GM23248 (cell line): ENCODE data around the gene MOB4. TPM values are rescaled to one million over a fixed set of nuclear protein-coding genes. Genes with fewer than 3 reads are reported as not detected.
"Not testable (repeated sequence)": the region's sequence is repeated elsewhere in the genome, so short reads cannot be mapped to it uniquely, and the experiment has no call there.

ENCODE experiments used
- DNase-seq: peaks from one replicate; pipeline ENCODE4 v3.0.0-alpha.2; 2015
- H2AFZ ChIP-seq: fragments of 200-600 bp; sonication (generic); 2 replicates; pipeline ENCODE4 v1.6.1; 2016; ENCODE audit warnings: antibody characterized with exemption
- H3F3A ChIP-seq: fragments of 200-600 bp; sonication (generic); 2 replicates; pipeline ENCODE4 v1.6.1; 2016; ENCODE audit warnings: mild to moderate bottlenecking, antibody characterized with exemption, mixed run types; ENCODE audit not compliant: insufficient read depth
- H3K27ac ChIP-seq: fragments of 200-600 bp; sonication (generic); 2 replicates; pipeline ENCODE4 v1.5.1; 2016; ENCODE audit warnings: mild to moderate bottlenecking
- H3K27me3 ChIP-seq: fragments of 200-600 bp; sonication (generic); replicated peaks from 2 replicates; pipeline ENCODE4 v1.6.1; 2016; ENCODE audit warnings: mild to moderate bottlenecking; ENCODE audit not compliant: insufficient read depth
- H3K36me3 ChIP-seq: fragments of 200-600 bp; sonication (generic); 2 replicates; pipeline ENCODE4 v1.6.1; 2016; ENCODE audit warnings: low read depth, mild to moderate bottlenecking
- H3K4me1 ChIP-seq: fragments of 200-600 bp; sonication (generic); 2 replicates; pipeline ENCODE4 v1.6.1; 2016; ENCODE audit warnings: mild to moderate bottlenecking; ENCODE audit not compliant: insufficient read depth
- H3K4me2 ChIP-seq: fragments of 200-600 bp; sonication (generic); one replicate; pipeline ENCODE4 v1.6.1; 2016; ENCODE audit warnings: mild to moderate bottlenecking; ENCODE audit not compliant: unreplicated experiment
- H3K4me3 ChIP-seq: fragments of 200-600 bp; sonication (generic); 2 replicates; pipeline ENCODE4 v1.5.1; 2016; ENCODE audit warnings: mild to moderate bottlenecking
- H3K79me2 ChIP-seq: fragments of 200-600 bp; sonication (generic); 2 replicates; pipeline ENCODE4 v1.6.1; 2016; ENCODE audit warnings: mild to moderate bottlenecking; ENCODE audit not compliant: insufficient read depth
- H3K9ac ChIP-seq: fragments of 200-600 bp; sonication (generic); 2 replicates; pipeline ENCODE4 v1.6.1; 2016; ENCODE audit warnings: mild to moderate bottlenecking
- H3K9me2 ChIP-seq: fragments of 200-600 bp; sonication (generic); 2 replicates; pipeline ENCODE4 v1.6.1; 2016; ENCODE audit warnings: mixed run types, mild to moderate bottlenecking, moderate library complexity; ENCODE audit not compliant: insufficient read depth
- H3K9me3 ChIP-seq: fragments of 200-600 bp; sonication (generic); one replicate; pipeline ENCODE4 v1.6.1; 2017; ENCODE audit warnings: low read depth
- H4K20me1 ChIP-seq: fragments of 200-600 bp; sonication (generic); 2 replicates; pipeline ENCODE4 v1.6.0; 2016; ENCODE audit not compliant: insufficient read depth
- EZH2 ChIP-seq: fragments of 200-600 bp; sonication (generic); IDR thresholded peaks from 2 replicates; pipeline ENCODE4 v1.6.1; 2018; ENCODE audit warnings: antibody characterized with exemption, mild to moderate bottlenecking; ENCODE audit not compliant: insufficient read depth, poor library complexity, severe bottlenecking
- EZH2phosphoT487 ChIP-seq: fragments of 200-600 bp; sonication (generic); IDR thresholded peaks from 2 replicates; pipeline ENCODE4 v1.6.1; 2018; ENCODE audit warnings: antibody characterized with exemption, moderate library complexity, mild to moderate bottlenecking, low read depth; ENCODE audit not compliant: insufficient read depth
- WGBS, 2 experiments: methylation state at CpG; one replicate each; pipeline ENCODE4 v1.1.6; 2015 to 2017; ENCODE audit warnings: low lambda C conversion rate in 2 of 2, low coverage in 1 of 2; ENCODE audit errors: missing lambda C conversion rate in 2 of 2; 5-methylcytosine and 5-hydroxymethylcytosine counted together
- in situ Hi-C: fragments of 300-500 bp; cut with MboI; formaldehyde crosslinking; loops from 2 replicates; pipeline ENCODE4 v1.15.0; 2020
- polyA plus RNA-seq: library from polyadenylated mRNA; unstranded; fragments of >200 nt; fragmentation: Nextera tagmentation; extraction: Ambion mirVana; gene quantifications from 2 replicates; pipeline ENCODE4 v1.2.1, GENCODE V29; 2016
- total RNA-seq: library from RNA; depleted of rRNA; stranded (reverse); fragments of >200 nt; shearing (Covaris generic); gene quantifications from 2 replicates; pipeline ENCODE4 v1.2.3, GENCODE V29; 2014

Gene MOB4
- total and polyA plus RNA-seq, 2 experiments from 2014 or later: 45.8 to 67.1 TPM

DNA sequence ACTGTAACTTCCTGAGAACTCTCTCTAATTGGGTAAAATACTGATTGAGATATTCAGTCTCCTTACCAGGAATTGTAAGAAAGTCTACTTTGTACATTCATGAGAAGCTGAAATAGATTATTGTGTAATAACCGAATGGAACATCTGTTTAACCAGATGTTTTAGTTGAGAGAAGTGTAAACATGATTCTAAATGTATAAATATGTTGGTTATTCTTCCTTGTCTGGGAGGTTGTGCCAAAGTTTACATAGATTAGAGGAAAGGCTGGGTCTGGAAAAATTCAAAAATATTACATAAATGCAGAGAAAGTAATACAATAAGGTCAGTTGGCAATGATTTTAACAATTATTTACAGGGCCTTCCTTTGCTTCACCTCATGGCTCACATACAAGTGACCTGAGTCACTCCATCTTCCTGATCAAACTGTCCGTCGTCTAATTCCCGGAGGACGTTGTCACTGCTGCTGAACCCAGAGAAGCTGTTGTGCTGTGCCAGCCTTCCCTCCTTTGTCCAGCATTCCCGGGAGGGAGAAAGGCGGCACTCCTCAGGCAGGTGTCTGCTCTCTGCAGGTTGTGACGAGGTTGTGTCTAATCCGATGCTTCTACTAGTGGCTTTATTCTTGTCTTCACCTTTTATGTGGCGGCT is 55.9 kb downstream of the MOB4 start:
- WGBS, 2 experiments: 28 to 33% methylated on average over 10 of the region's 10 CpGs
- H3K4me1 ChIP-seq: peaks cover 29% of the 10 kb centered on the region
- H3F3A ChIP-seq: peaks cover 28% of the 10 kb centered on the region
- 0 out of 2 replicates have a peak, but pooled peaks cover 7% of the 10 kb centered on the region for H3K79me2 ChIP-seq
- no peak overlapping the region for H2AFZ ChIP-seq
- DNase-seq: peak; percentile 62
- TF ChIP-seq EZH2phosphoT487 (no peak), EZH2 (no peak)
- no peaks in the 10 kb centered on the region for H3K9me3 ChIP-seq
- peak overlapping the region; percentile 26 for H3K4me2 ChIP-seq
- peak overlapping the region; percentile 26 for H3K27ac ChIP-seq
- in situ Hi-C loops: no loop called here
- H3K36me3 ChIP-seq: no peaks in the 10 kb centered on the region
- no peaks in the 10 kb centered on the region for H3K9me2 ChIP-seq
- no peaks in the 10 kb centered on the region for H3K27me3 ChIP-seq
- H3K4me3 ChIP-seq: no peak overlapping the region
- H4K20me1 ChIP-seq: no peaks in the 10 kb centered on the region
- H3K9ac ChIP-seq: no peak overlapping the region; the same call in 1 of the 2 replicates

- TF ChIP-seq EZH2phosphoT487 (no peak), EZH2 (no peak)
- no peak overlapping the region for H2AFZ ChIP-seq
- H3K9ac ChIP-seq: no peak overlapping the region
- no peaks in the 10 kb centered on the region for H3K79me2 ChIP-seq
- in situ Hi-C loops: no loop called here
- no peak for DNase-seq
- H3F3A ChIP-seq: peaks cover 28% of the 10 kb centered on the region
- no peaks in the 10 kb centered on the region for H3K9me3 ChIP-seq
- H3K27ac ChIP-seq: no peak overlapping the region
- no peaks in the 10 kb centered on the region for H3K27me3 ChIP-seq
- no peak overlapping the region for H3K4me2 ChIP-seq
- WGBS, 2 experiments: 100% methylated on average over 2 of the region's 2 CpGs
- peaks cover 33% of the 10 kb centered on the region for H3K4me1 ChIP-seq
- no peaks in the 10 kb centered on the region for H3K9me2 ChIP-seq
- no peaks in the 10 kb centered on the region for H4K20me1 ChIP-seq
- H3K4me3 ChIP-seq: no peak overlapping the region
- no peaks in the 10 kb centered on the region for H3K36me3 ChIP-seq
Measured at GRCh38 chr2:197573608-197574007, 57.7 kb downstream of the MOB4 start.

GRCh38 chr2:197575987-197576386 is 60.1 kb downstream of the MOB4 start:
- no peak overlapping the region for H2AFZ ChIP-seq
- H3F3A ChIP-seq: peaks cover 21% of the 10 kb centered on the region
- H3K36me3 ChIP-seq: no peaks in the 10 kb centered on the region
- peak overlapping the region; percentile 79 for H3K27ac ChIP-seq
- WGBS, 2 experiments: 75 to 82% methylated on average over 2 of the region's 2 CpGs
- H3K79me2 ChIP-seq: no peaks in the 10 kb centered on the region
- H3K9me3 ChIP-seq: no peaks in the 10 kb centered on the region
- H3K4me1 ChIP-seq: peaks cover 29% of the 10 kb centered on the region
- H3K4me2 ChIP-seq: peak overlapping the region; percentile 54
- H3K27me3 ChIP-seq: no peaks in the 10 kb centered on the region
- no peak overlapping the region for H3K4me3 ChIP-seq
- no peaks in the 10 kb centered on the region for H4K20me1 ChIP-seq
- TF ChIP-seq EZH2 (no peak), EZH2phosphoT487 (no peak)
- no peaks in the 10 kb centered on the region for H3K9me2 ChIP-seq
- peak overlapping the region; percentile 27; the same call in 1 of the 2 replicates for H3K9ac ChIP-seq
- in situ Hi-C loops: no loop called here
- peak; percentile 77 for DNase-seq

- 8 to 11% methylated on average over 3 of the region's 3 CpGs for WGBS, 2 experiments
- peak overlapping the region; percentile 79 for H3K27ac ChIP-seq
- H3K9me2 ChIP-seq: no peaks in the 10 kb centered on the region
- no peak for TF ChIP-seq EZH2
- no peak for TF ChIP-seq EZH2phosphoT487
- H3F3A ChIP-seq: peaks cover 15% of the 10 kb centered on the region
- no peaks in the 10 kb centered on the region for H3K27me3 ChIP-seq
- H3K9me3 ChIP-seq: no peaks in the 10 kb centered on the region
- peak overlapping the region; percentile 54 for H3K4me2 ChIP-seq
- no peaks in the 10 kb centered on the region for H3K79me2 ChIP-seq
- peak overlapping the region; percentile 27; the same call in 1 of the 2 replicates for H3K9ac ChIP-seq
- peaks cover 22% of the 10 kb centered on the region for H3K4me1 ChIP-seq
- peak; percentile 85 for DNase-seq
- no peak overlapping the region for H2AFZ ChIP-seq
- no peak overlapping the region for H3K4me3 ChIP-seq
- in situ Hi-C loops: no loop called here
- H3K36me3 ChIP-seq: no peaks in the 10 kb centered on the region
- H4K20me1 ChIP-seq: no peaks in the 10 kb centered on the region
Measured at GRCh38 chr2:197576631-197577030, 60.8 kb downstream of the MOB4 start.

- H3K79me2 ChIP-seq: no peaks in the 10 kb centered on the region
- H3K4me3 ChIP-seq: no peak overlapping the region
- H3K27me3 ChIP-seq: no peaks in the 10 kb centered on the region
- no peaks in the 10 kb centered on the region for H3K9me3 ChIP-seq
- WGBS, 2 experiments: 78 to 90% methylated on average over 4 of the region's 4 CpGs
- no peaks in the 10 kb centered on the region for H3K36me3 ChIP-seq
- no peaks in the 10 kb centered on the region for H4K20me1 ChIP-seq
- in situ Hi-C loops: no loop called here
- no peaks in the 10 kb centered on the region for H3K9me2 ChIP-seq
- TF ChIP-seq EZH2: no peak
- no peak for TF ChIP-seq EZH2phosphoT487
- no peak for DNase-seq
- no peak overlapping the region for H3K27ac ChIP-seq
- peaks cover 18% of the 10 kb centered on the region for H3K4me1 ChIP-seq
- no peak overlapping the region for H3K4me2 ChIP-seq
- H3K9ac ChIP-seq: no peak overlapping the region
- peaks cover 14% of the 10 kb centered on the region for H3F3A ChIP-seq
- no peak overlapping the region for H2AFZ ChIP-seq
Measured at GRCh38 chr2:197577446-197577845, 61.6 kb downstream of the MOB4 start.

DNA sequence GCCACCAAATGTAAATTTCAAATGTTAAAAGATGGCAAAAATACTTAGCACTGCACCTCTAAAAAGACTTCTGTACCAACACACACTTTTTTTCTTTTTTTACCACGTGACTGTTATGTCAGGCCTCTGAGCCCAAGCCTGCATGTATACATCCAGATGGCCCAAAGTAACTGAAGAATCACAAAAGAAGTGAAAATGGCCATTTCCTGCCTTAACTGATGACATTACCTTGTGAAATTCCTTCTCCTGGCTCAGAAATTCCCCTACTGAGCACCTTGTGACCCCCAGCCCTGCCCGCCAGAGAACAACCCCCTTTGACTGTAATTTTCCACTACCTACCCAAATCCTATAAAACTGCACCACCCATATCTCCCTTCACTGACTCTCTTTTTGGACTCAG is 62.4 kb downstream of the MOB4 start:
- H2AFZ ChIP-seq, H4K20me1 ChIP-seq, H3K4me2 ChIP-seq, H3K36me3 ChIP-seq, H3K9me3 ChIP-seq, H3K4me3 ChIP-seq, H3K27ac ChIP-seq, DNase-seq, H3K9ac ChIP-seq, H3K27me3 ChIP-seq, H3K79me2 ChIP-seq, H3K9me2 ChIP-seq, in situ Hi-C loops: not testable (repeated sequence)
- Histone ChIP-seq H3F3A (peaks cover 14% of the 10 kb centered on the region), H3K4me1 (peaks cover 18% of the 10 kb centered on the region)
- 74 to 77% methylated on average over 2 of the region's 2 CpGs for WGBS, 2 experiments

GRCh38 chr2:197580166-197580565 is 64.3 kb downstream of the MOB4 start:
- H3K27me3 ChIP-seq, H2AFZ ChIP-seq, H3K9me3 ChIP-seq, H3K79me2 ChIP-seq, DNase-seq, H3K36me3 ChIP-seq, H3K4me2 ChIP-seq, H3K9ac ChIP-seq, H3K27ac ChIP-seq, H3K9me2 ChIP-seq, in situ Hi-C loops, H3K4me3 ChIP-seq, H4K20me1 ChIP-seq: not testable (repeated sequence)
- H3F3A ChIP-seq: peaks cover 11% of the 10 kb centered on the region
- WGBS, 2 experiments: 93 to 96% methylated on average over 3 of the region's 3 CpGs
- peaks cover 17% of the 10 kb centered on the region for H3K4me1 ChIP-seq
